GM21390 (cell line): ENCODE data around the gene OXSR1.
A peak's percentile ranks its signal among the peaks of the same experiment; 100 is the strongest.
"Not testable (repeated sequence)": the region's sequence is repeated elsewhere in the genome, so short reads cannot be mapped to it uniquely, and the experiment has no call there.

Experiments used
- ATAC-seq: cut with Tn5 transposase; IDR thresholded peaks from one replicate; pipeline ENCODE4 v1.9.1; 2021; ENCODE audit not compliant: unreplicated experiment

The OXSR1 gene

DNA sequence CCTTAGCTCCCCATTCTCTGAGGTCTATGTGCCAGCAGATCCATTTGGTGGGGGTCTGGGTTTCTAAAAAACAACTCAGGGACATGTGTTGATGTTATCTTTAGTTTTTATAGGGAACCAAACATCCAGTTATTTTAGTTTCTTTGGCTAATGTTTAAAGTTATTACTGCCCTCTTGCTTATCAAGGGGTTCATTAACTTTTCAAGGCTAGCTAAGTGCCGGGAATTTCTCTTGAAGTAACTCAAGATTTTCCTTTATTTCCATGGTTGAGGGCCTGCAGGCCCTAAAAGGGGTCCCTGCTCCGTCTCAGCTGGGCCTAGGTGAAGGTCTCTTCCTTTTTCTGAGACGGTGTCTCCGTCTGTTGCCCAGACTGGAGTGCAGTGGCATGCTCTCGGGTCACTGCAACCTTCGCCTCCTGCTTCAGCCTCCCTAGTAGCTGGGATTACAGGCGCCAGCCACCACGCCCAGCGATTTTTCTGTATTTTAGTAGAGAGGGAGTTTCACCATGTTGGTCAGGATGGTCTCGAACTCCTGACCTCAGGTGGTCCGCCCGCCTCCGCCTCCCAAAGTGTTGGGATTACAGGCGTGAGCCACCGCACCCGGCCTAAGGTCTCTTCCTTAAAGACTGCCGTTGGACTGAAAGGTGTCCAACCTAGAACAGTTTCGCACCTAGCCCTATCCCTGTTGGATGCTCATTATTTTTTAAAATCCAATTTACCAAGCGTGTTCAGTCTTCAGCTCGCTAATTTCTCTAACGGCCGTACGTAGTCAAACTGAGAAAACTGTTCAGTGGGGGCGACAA, 1.3 kb upstream of the OXSR1 start:
- ATAC-seq = no peak

DNA sequence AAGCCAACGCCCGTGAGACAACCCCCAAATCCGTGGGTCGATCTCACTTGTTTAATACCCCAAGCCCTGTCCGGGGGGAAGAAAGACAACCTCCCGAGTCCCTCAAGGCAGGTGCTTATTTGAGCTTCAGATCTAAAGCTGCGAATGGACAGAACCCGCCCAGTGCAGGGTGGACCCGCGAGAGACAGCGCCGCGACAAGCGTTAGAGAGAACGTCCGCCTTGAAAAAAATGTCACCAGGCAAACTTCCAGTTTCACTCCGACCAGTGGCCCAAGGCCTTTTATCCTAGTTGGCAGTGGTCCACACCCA, 740 bp upstream of the OXSR1 start:
- peak; percentile 13 for ATAC-seq

DNA sequence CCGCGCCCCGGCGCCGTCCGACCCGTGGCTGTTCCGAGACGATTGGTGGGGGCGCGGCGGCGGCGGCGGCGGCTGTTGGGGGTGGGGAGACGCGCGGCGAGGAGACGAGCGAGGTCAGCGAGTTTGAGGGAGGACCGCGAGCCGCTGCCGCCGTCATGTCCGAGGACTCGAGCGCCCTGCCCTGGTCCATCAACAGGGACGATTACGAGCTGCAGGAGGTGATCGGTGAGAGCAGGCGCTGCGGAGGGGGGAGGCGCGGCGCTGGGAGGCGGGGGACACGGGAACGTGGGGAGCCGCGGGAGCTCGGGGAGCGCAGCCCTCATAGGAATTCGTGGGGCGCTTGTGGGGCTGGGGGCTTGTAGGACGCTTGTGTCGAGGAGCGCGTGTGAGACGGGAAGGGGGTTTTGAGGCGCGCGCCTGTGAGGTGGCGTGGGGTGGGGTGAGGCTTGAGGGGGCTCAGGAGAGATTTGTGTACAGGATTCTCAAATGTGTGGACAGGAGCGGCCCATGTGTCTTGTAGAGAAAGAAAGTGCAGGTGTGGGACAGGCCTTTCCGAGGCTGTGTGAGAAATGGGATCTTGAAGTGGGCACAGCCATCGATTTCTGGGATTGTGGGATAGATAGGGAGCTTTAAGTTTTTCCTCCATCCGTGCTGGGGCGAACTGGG, 518 bp downstream of the OXSR1 start:
- no peak for ATAC-seq

- ATAC-seq = no peak
These were observed 2.3 kb downstream of the OXSR1 start for GRCh38 chr3:38167591-38167990.

DNA sequence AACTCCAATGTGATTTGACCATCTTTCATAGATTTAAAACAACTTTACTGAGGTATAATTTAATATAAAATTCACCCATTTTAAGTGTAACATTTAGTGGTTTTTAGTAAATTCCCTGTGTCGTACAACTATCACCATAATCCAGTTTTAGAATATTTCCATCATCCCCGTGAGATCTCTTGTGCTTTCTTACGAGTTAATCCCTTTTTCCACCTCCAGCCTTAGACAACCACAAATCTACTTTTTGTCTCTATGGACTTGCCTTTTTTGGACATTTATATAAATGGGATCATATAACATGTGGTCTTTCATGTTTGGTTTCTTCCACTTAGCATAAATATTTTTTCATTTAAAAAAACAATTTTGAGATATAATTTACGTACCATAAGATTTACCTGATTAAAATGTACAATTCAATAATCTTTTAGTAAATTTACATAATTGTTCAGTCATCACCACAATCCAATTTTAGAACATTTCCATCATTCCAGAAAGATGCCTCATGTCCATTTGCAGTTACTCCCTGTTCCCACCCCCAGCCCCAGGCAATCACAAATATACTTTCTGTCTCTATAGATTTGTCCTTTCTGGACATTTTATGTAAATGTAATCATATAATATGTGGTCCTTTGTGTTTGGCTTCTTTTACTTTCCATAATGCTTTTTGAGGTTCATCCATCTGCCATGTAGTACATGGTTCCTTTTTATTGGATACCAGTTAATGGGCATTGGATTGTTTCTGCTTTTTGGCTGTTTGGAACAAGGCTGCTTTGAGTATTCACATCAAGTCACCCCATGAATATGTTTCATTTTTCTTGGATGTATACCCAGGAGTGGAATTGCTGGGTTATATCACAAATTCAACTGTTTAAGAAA, 3.1 kb downstream of the OXSR1 start:
- no peak for ATAC-seq

GRCh38 chr3:38169027-38169317, 3.6 kb downstream of the OXSR1 start:
- ATAC-seq = no peak

GRCh38 chr3:38170722-38171121, 5.4 kb downstream of the OXSR1 start:
- no peak for ATAC-seq

DNA sequence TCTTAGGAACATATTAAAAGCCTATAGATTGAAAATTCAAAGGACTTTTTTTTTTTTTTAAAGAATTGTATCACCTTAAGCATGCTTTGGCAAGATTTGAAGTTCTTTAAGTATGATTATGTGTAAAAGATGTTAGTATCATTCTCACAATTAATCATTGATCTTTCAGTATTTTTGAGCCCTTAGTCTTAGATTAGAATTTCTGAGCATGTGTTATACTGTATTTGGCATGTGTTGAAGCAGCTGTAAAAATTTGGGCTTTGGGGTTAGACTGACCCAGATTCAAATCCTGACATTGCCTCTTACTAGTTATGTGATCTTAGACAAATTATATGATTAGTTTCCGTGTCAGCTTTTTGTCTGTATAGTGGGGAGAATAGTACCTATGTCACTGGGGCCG, 6.3 kb downstream of the OXSR1 start:
- ATAC-seq = no peak

DNA sequence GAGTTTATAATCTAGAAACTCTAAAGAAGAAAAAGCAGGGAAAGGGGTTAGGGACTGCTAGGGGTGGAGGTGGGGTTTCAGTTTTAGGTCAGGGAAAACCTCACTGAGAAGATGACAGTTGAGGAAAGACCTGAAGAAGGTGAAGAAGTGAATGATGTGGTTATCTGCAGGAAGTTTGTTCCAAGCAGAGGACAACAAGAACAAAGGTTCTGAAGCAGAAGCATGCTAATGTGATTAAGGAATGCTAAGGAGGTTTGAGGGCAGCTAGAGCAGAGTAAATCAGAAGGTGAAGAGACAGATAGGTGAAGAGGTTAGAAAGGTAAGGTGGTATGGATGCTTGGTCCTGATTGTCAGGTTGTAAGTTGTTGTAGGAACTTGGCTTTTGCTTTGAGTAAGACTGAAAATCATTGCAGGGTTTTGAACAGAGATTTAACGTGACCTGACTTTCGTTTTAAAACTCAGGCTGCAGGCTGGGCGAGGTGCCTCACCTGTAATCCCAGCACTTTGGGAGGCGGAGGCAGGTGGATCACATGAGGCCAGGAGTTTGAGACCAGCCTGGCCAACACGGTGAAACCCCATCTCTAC, 8.6 kb downstream of the OXSR1 start:
- peak; percentile 46 for ATAC-seq

GRCh38 chr3:38177181-38177580, 11.8 kb downstream of the OXSR1 start:
- ATAC-seq = no peak

- no peak for ATAC-seq
These were observed 21.4 kb downstream of the OXSR1 start for GRCh38 chr3:38186781-38187180.

DNA sequence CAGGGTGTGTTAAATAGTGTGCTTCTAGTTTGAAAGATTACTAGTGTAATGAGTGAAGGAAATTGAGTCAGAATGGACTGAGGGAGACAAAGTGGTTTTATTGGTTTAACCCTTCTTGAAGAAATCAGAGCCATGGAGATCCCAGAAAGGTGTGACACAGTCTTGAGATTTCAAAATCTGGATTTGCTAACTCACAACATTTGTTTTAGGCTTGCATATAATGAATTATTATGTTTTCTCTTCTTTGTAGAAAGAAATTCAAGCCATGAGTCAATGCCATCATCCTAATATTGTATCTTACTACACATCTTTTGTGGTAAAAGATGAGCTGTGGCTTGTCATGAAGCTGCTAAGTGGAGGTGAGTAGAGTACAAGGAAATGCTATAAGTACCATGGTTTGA, 25.1 kb downstream of the OXSR1 start:
- no peak for ATAC-seq

DNA sequence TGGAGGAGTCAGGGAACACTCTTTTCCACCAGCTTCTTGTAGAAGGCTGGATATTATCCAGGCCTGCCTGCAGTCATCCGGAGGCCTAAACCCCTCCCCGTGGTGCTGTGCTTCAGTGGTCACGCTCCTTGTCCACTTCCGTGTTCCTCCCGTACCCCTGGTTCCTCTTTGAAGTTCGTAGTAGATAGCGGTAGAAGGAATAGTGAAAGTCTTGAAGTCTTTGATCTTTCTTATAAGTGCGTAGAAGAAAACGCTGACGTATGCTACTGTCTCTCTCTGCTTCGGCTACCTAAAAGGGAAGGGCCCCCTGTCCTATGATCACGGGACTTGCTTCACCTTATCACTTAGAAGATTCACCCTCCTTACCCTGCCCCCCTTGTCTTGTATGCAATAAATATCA, 37.6 kb downstream of the OXSR1 start:
- not testable (repeated sequence) for ATAC-seq

- no peak for ATAC-seq
These were observed 38.4 kb downstream of the OXSR1 start for GRCh38 chr3:38203690-38204089.

- no peak for ATAC-seq
These were observed 39.5 kb downstream of the OXSR1 start for GRCh38 chr3:38204599-38205471.

DNA sequence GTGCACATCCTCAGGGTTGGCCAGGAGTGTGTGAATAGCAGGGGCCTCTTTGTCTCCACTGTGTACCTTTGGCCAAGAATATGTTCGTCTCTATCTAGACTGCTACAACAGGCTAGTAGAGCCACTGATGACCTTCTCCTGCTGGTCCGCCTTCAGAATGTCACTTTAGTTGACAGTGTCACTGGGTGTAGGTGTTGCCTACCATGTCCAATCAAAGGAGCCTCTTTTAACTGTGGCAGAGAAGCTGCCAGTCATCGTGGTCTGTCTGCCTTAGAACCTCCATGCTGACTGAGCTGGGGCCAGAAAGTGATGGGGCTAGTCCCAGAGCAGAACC, 40.1 kb downstream of the OXSR1 start:
- ATAC-seq = no peak

- no peak for ATAC-seq
These were observed 42.1 kb downstream of the OXSR1 start for GRCh38 chr3:38207254-38208003.

- ATAC-seq = peak; percentile 90
These were observed 44.9 kb downstream of the OXSR1 start for GRCh38 chr3:38210141-38210757.

- ATAC-seq = no peak
These were observed 46.8 kb downstream of the OXSR1 start for GRCh38 chr3:38212141-38212540.

GRCh38 chr3:38214560-38214959, 49.2 kb downstream of the OXSR1 start:
- ATAC-seq = no peak
